ENCODE data around the gene GALNT1. TPM values are rescaled to one million over a fixed set of nuclear protein-coding genes. Genes with fewer than 3 reads are reported as not detected.

Gene GALNT1
- total RNA-seq, 4 donors from 2014 or later, result 42.7 to 59.7 (median 54.1) TPM

- DNase-seq (ENCODE audit: low spot score) (no peak), ATAC-seq (ENCODE audit: low FRiP score) (no peak)
- no peak for TF ChIP-seq CTCF (IDR thresholded peaks at IDR 0.05)
These were observed 126.1 kb downstream of the GALNT1 start for GRCh38 chr18:35707674-35708073.

GRCh38 chr18:35710581-35710980, 129.0 kb downstream of the GALNT1 start:
- ATAC-seq (ENCODE audit: low FRiP score) (no peak), DNase-seq (ENCODE audit: low spot score) (no peak)
- no peak for TF ChIP-seq CTCF (IDR thresholded peaks at IDR 0.05)

GRCh38 chr18:35711227-35711626, 129.7 kb downstream of the GALNT1 start:
- DNase-seq (ENCODE audit: low spot score) (no peak), ATAC-seq (ENCODE audit: low FRiP score) (no peak)
- no peak for TF ChIP-seq CTCF (IDR thresholded peaks at IDR 0.05)

- DNase-seq (ENCODE audit: low spot score), result no peak
- TF ChIP-seq CTCF (IDR thresholded peaks at IDR 0.05), result no peak
- no peak for ATAC-seq (ENCODE audit: low FRiP score)
These were observed 132.0 kb downstream of the GALNT1 start for GRCh38 chr18:35713545-35713944.

- DNase-seq (ENCODE audit: low spot score) (no peak), ATAC-seq (ENCODE audit: low FRiP score) (no peak)
- no peak for TF ChIP-seq CTCF (IDR thresholded peaks at IDR 0.05)
These were observed 133.0 kb downstream of the GALNT1 start for GRCh38 chr18:35714539-35714938.

GRCh38 chr18:35715139-35715538, 133.6 kb downstream of the GALNT1 start:
- TF ChIP-seq CTCF (IDR thresholded peaks at IDR 0.05), result no peak
- DNase-seq (ENCODE audit: low spot score), result no peak
- no peak for ATAC-seq (ENCODE audit: low FRiP score)

GRCh38 chr18:35716169-35716831, 134.8 kb downstream of the GALNT1 start:
- DNase-seq (ENCODE audit: low spot score), result no peak
- no peak for TF ChIP-seq CTCF (IDR thresholded peaks at IDR 0.05)
- no peak for ATAC-seq (ENCODE audit: low FRiP score)
